ENCODE measurements around the gene ABHD17A. TPM values are rescaled to one million over a fixed set of nuclear protein-coding genes. Genes with fewer than 3 reads are reported as not detected.

ABHD17A gene
- total RNA-seq, 1 experiment from 2014 or later = 39.5 TPM

- DNase-seq (ENCODE audit: unreplicated experiment) = no peak
- no TSS peak for BruUV-seq (replicated peaks)
- Mint-ChIP-seq H3K36me3 (ENCODE audit: insufficient read depth, unreplicated experiment) (peaks cover 17% of the 10 kb centered on the region), H3K4me1 (ENCODE audit: insufficient read depth, unreplicated experiment) (no peaks in the 10 kb centered on the region), H3K27ac (ENCODE audit: low read depth, unreplicated experiment) (peak overlapping the region; percentile 67), H3K4me3 (ENCODE audit: unreplicated experiment) (peak overlapping the region; percentile 74), H3K9me3 (ENCODE audit: unreplicated experiment) (no peaks in the 10 kb centered on the region), H3K27me3 (ENCODE audit: insufficient read depth, unreplicated experiment) (no peaks in the 10 kb centered on the region)
- ChIA-PET CTCF (interaction anchor here (0.7 to 1.4 kb wide), 5 partner anchors 8 to 54 kb away, joined by 3 to 11 read pairs (median 4); no protein-coding TSS in a partner anchor), POLR2A (interaction anchor here (0.7 to 2.9 kb wide), 11 partner anchors 9 to 77 kb away, joined by 3 to 26 read pairs (median 4); partner anchors contain the start of genes ABHD17A and REXO1)
- no peak for TF ChIP-seq CTCF (IDR thresholded peaks at IDR 0.05; ENCODE audit: unreplicated experiment)
- intact Hi-C loops (cut with micrococcal nuclease) = no loop called here
Observed at GRCh38 chr19:1865172-1866010, 19.9 kb downstream of the ABHD17A start.

- Mint-ChIP-seq H3K36me3 (ENCODE audit: insufficient read depth, unreplicated experiment) (peaks cover 14% of the 10 kb centered on the region), H3K9me3 (ENCODE audit: unreplicated experiment) (no peaks in the 10 kb centered on the region), H3K4me3 (ENCODE audit: unreplicated experiment) (peak overlapping the region; percentile 74), H3K4me1 (ENCODE audit: insufficient read depth, unreplicated experiment) (no peaks in the 10 kb centered on the region), H3K27ac (ENCODE audit: low read depth, unreplicated experiment) (peak overlapping the region; percentile 67), H3K27me3 (ENCODE audit: insufficient read depth, unreplicated experiment) (no peaks in the 10 kb centered on the region)
- TF ChIP-seq CTCF (IDR thresholded peaks at IDR 0.05; ENCODE audit: unreplicated experiment) = peak; percentile 79
- ChIA-PET CTCF (interaction anchor here (0.5 to 1.4 kb wide), 5 partner anchors 9 to 183 kb away, joined by 3 to 10 read pairs (median 3); no protein-coding TSS in a partner anchor), POLR2A (interaction anchor here (0.7 to 2.9 kb wide), 12 partner anchors 9 to 78 kb away, joined by 3 to 26 read pairs (median 3); partner anchors contain the start of genes ABHD17A, ADAT3, REXO1 and SCAMP4)
- intact Hi-C loops (cut with micrococcal nuclease) = loop anchor here (1.0 kb wide), 1 partner anchor 21 kb away; the partner anchor contains the start of gene ABHD17A
- peak; percentile 77 for DNase-seq (ENCODE audit: unreplicated experiment)
- BruUV-seq (replicated peaks) = TSS peak; percentile 83
Observed at GRCh38 chr19:1864480-1865171, 20.7 kb downstream of the ABHD17A start.

GRCh38 chr19:1863638-1864479 is 21.4 kb downstream of the ABHD17A start:
- Mint-ChIP-seq H3K4me3 (ENCODE audit: unreplicated experiment) (peak overlapping the region; percentile 74), H3K27ac (ENCODE audit: low read depth, unreplicated experiment) (peak overlapping the region; percentile 67), H3K9me3 (ENCODE audit: unreplicated experiment) (no peaks in the 10 kb centered on the region), H3K36me3 (ENCODE audit: insufficient read depth, unreplicated experiment) (peaks cover 11% of the 10 kb centered on the region), H3K4me1 (ENCODE audit: insufficient read depth, unreplicated experiment) (peaks cover 5% of the 10 kb centered on the region), H3K27me3 (ENCODE audit: insufficient read depth, unreplicated experiment) (no peaks in the 10 kb centered on the region)
- intact Hi-C loops (cut with micrococcal nuclease) = loop anchor here (1.0 kb wide), 1 partner anchor 21 kb away; the partner anchor contains the start of gene ABHD17A
- POLR2A ChIA-PET = interaction anchor here (0.8 to 2.9 kb wide), 11 partner anchors 8 to 79 kb away, joined by 3 to 26 read pairs (median 3); partner anchors contain the start of genes ABHD17A, ADAT3, REXO1 and SCAMP4
- DNase-seq (ENCODE audit: unreplicated experiment) = peak; percentile 96
- CTCF ChIA-PET = interaction anchor here (0.5 to 1.4 kb wide), 4 partner anchors 9 to 182 kb away, joined by 3 to 10 read pairs (median 3); no protein-coding TSS in a partner anchor
- no TSS peak for BruUV-seq (replicated peaks)
- no peak for TF ChIP-seq CTCF (IDR thresholded peaks at IDR 0.05; ENCODE audit: unreplicated experiment)
